ENCODE results near the gene NONO. TPM values are rescaled to one million over a fixed set of nuclear protein-coding genes. Genes with fewer than 3 reads are reported as not detected.
"Not testable (repeated sequence)": the region's sequence is repeated elsewhere in the genome, so short reads cannot be mapped to it uniquely, and the experiment has no call there.

NONO gene
- total RNA-seq, 1 donor from 2014 or later, result 365 TPM

DNA sequence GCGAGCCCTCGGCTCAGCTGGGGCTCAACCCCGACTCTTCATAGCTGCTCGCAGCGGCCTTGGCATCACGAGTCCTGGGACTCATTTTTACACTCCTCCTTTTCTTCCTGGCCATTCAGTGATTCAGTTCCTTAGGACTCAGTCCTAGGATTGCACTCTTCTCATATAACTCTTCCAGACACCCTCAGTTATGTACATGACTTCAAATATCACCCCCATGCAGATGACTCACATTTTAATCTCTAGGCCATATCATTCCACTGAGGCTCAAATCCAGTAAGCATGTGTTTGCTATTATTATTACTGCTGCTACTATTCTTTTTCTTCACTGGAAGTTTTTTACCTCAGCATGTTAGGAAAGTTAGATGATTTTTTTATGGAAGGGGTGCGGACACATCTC is 32.5 kb downstream of the NONO start:
- DNase-seq (ENCODE audit: low read depth) (peak; percentile 2), FAIRE-seq (no peak)
- H3K27me3 ChIP-seq (ENCODE audit: control insufficient read depth, insufficient read depth, low read length), result no peaks in the 10 kb centered on the region
- TF ChIP-seq, protein P1, sequence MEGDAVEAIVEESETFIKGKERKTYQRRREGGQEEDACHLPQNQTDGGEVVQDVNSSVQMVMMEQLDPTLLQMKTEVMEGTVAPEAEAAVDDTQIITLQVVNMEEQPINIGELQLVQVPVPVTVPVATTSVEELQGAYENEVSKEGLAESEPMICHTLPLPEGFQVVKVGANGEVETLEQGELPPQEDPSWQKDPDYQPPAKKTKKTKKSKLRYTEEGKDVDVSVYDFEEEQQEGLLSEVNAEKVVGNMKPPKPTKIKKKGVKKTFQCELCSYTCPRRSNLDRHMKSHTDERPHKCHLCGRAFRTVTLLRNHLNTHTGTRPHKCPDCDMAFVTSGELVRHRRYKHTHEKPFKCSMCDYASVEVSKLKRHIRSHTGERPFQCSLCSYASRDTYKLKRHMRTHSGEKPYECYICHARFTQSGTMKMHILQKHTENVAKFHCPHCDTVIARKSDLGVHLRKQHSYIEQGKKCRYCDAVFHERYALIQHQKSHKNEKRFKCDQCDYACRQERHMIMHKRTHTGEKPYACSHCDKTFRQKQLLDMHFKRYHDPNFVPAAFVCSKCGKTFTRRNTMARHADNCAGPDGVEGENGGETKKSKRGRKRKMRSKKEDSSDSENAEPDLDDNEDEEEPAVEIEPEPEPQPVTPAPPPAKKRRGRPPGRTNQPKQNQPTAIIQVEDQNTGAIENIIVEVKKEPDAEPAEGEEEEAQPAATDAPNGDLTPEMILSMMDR (IDR thresholded peaks at IDR 0.05; ENCODE audit: insufficient read depth, low read length, severe bottlenecking), result no peak
- no peak overlapping the region for H3K4me3 ChIP-seq (ENCODE audit: low read depth, low read length)
- no peaks in the 10 kb centered on the region for H3K36me3 ChIP-seq (ENCODE audit: control insufficient read depth, insufficient read depth, low read length)

DNA sequence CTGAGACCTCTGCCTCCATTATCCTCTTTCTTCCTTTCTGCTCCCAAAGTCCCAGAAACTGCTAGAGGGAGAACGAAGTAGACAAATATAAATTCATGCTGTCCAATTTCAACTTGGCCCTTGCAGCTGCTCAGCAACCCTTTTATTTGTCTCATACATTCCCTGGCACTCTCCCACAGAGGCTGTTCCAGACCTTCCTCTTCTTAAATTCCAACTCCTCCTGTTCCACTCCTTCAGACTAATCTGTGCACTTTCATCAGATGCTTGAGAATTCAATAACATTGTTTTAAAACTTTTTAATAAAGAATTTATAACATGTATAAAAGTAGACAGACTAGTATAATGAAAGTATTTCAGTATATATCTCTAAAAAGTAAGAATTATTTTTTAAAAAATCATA is 33.5 kb downstream of the NONO start:
- FAIRE-seq; H3K4me3 ChIP-seq (ENCODE audit: low read depth, low read length): not testable (repeated sequence)

DNA sequence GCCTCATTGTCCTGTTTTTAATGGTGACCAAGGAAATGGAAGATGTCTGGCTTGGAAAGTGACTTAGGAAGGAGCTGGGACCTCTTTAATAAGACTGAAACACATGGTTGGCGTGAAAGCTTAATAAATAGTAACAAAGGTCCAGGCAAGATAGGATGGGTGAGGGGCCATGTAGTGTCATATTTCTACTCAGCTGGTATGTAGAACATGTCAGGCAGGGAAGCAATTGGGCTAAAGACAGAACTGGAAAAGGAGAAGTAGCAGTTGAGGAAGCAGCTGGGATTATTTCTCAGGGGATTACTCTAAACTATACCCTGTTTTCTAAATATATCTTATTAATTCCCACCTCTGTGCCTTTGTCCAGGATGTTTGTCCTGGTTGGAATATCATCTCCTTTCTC is 36.7 kb downstream of the NONO start:
- Histone ChIP-seq H3K27me3 (ENCODE audit: control insufficient read depth, insufficient read depth, low read length) (no peaks in the 10 kb centered on the region), H3K36me3 (ENCODE audit: control insufficient read depth, insufficient read depth, low read length) (no peaks in the 10 kb centered on the region), H3K4me3 (ENCODE audit: low read depth, low read length) (no peak overlapping the region)
- FAIRE-seq (no peak), DNase-seq (ENCODE audit: low read depth) (no peak)
- TF ChIP-seq, protein P1 (IDR thresholded peaks at IDR 0.05; ENCODE audit: insufficient read depth, low read length, severe bottlenecking), result no peak

More for the DNA sequence above, 33.5 kb downstream of the NONO start:
- not testable (repeated sequence) for H3K27me3 ChIP-seq (ENCODE audit: control insufficient read depth, insufficient read depth, low read length); DNase-seq (ENCODE audit: low read depth); H3K36me3 ChIP-seq (ENCODE audit: control insufficient read depth, insufficient read depth, low read length)

DNA sequence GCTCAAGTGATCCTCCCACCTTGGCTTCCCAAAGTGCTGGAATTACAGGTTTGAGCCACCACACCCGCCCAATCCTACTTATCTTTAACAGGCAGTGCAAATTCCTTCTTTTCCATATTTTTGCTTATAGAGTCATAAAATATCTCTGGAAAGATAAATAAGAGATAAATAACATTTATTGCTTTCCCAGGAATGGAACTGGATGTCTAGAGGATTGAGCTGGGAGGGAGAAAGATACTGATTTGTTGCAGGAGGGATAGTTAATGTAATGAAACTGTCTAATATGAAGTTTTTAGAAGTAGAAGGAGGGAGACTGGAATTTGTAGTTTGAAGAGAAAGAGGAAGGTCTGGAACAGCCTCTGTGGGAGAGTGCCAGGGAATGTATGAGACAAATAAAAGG is 38.3 kb downstream of the NONO start:
- peak; percentile 97 for FAIRE-seq

DNA sequence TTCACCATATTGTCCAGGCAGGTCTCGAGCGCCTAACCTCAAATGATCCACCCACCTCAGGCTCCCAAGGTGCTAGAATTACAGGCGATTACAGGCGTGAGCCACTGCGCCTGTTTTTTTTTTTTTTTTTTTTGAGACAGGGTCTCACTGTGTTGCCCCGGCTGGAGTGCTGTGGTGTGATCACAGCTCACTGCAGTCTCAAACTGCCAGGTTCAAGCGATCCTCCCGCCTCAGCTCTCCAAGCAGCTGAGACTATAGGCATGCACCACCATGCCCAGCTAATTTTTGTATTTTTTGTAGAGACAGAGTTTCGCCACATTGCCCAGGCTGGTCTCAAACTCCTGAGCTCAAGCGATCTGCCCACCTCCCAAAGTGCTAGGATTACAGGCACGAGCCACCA is 41.0 kb downstream of the NONO start:
- FAIRE-seq; DNase-seq (ENCODE audit: low read depth); H3K36me3 ChIP-seq (ENCODE audit: control insufficient read depth, insufficient read depth, low read length); H3K27me3 ChIP-seq (ENCODE audit: control insufficient read depth, insufficient read depth, low read length); H3K4me3 ChIP-seq (ENCODE audit: low read depth, low read length): not testable (repeated sequence)

More for the DNA sequence above, 38.3 kb downstream of the NONO start:
- Histone ChIP-seq H3K4me3 (ENCODE audit: low read depth, low read length) (no peak overlapping the region), H3K27me3 (ENCODE audit: control insufficient read depth, insufficient read depth, low read length) (no peaks in the 10 kb centered on the region), H3K36me3 (ENCODE audit: control insufficient read depth, insufficient read depth, low read length) (no peaks in the 10 kb centered on the region)
- no peak for DNase-seq (ENCODE audit: low read depth)
- TF ChIP-seq, protein P1 (IDR thresholded peaks at IDR 0.05; ENCODE audit: insufficient read depth, low read length, severe bottlenecking), result no peak

DNA sequence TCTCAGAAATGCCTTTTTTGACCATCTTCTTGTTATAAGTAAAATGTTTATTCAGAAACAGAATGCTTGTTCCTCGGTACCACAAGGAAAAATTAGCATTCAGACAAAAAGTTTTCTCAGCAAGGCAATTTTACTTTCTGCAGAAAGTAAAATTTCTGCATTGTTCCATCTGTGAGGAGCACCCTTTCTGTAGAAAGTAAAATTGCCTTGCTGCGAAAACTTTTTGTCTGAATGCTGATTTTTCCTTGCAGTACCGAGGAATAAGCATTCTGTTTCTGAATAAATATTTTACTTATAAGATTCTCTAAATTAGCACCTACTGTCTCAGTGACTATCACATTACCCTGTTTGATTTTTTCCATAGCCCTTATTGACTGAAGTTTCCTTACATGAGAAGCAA is 43.0 kb downstream of the NONO start:
- Histone ChIP-seq H3K27me3 (ENCODE audit: control insufficient read depth, insufficient read depth, low read length) (no peaks in the 10 kb centered on the region), H3K36me3 (ENCODE audit: control insufficient read depth, insufficient read depth, low read length) (no peaks in the 10 kb centered on the region), H3K4me3 (ENCODE audit: low read depth, low read length) (no peak overlapping the region)
- TF ChIP-seq, protein P1 (IDR thresholded peaks at IDR 0.05; ENCODE audit: insufficient read depth, low read length, severe bottlenecking), result no peak
- DNase-seq (ENCODE audit: low read depth) (no peak), FAIRE-seq (no peak)

DNA sequence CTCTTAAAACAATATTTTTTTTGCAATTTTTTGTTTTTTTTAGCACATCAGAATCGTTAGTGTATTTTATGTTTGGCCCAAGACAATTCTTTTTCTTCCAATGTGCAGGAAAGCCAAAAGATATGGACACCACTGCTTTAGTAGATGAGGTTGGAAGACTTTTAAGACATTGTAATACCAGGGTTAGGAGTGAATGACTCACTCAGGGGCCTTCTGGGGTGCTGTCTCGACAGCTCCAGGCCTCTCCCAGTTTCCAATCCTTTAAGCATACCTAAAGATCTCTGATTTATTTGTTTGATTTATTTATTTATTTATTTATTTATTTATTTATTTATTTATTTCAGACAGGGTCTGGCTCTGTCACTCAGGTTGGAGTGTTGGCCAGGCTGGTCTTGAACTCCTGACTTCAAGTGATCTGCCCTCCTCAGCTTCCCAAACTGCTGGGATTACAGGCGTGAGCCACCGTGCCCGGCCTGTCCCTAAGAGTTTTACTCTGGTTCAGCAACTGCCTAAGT is 65.8 kb downstream of the NONO start:
- FAIRE-seq; H3K36me3 ChIP-seq (ENCODE audit: control insufficient read depth, insufficient read depth, low read length); H3K27me3 ChIP-seq (ENCODE audit: control insufficient read depth, insufficient read depth, low read length); H3K4me3 ChIP-seq (ENCODE audit: low read depth, low read length): not testable (repeated sequence)
- DNase-seq (ENCODE audit: low read depth), result peak; percentile 20

DNA sequence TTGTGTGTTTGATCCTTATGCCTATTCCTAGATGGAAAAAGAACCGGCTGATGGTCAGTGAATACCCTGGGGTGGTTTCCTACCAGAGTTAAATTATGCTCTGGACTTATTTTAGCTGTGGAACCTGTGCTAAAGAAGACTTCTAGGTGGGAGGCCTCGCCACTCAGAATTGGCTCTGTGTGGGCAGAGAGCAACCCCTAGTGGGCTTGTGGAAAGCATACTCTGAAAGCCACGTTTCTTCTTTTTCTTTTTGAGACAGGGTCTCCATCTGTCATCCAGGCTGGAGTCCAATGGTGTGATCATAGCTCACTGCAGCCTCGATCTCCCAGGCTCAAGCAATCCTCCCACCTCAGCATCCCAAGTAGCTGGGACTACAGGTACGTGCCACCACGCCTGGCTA is 66.4 kb downstream of the NONO start:
- FAIRE-seq; H3K4me3 ChIP-seq (ENCODE audit: low read depth, low read length); H3K36me3 ChIP-seq (ENCODE audit: control insufficient read depth, insufficient read depth, low read length); H3K27me3 ChIP-seq (ENCODE audit: control insufficient read depth, insufficient read depth, low read length); DNase-seq (ENCODE audit: low read depth): not testable (repeated sequence)
